ENCODE measurements around the gene KCNMA1.

Gene KCNMA1

GRCh38 chr10:77647543-77648293 lies 10.1 kb upstream of the KCNMA1 start:
- H3K27ac Mint-ChIP-seq, result no peak overlapping the region
- no peaks in the 10 kb centered on the region for H3K4me1 Mint-ChIP-seq (ENCODE audit: low read depth)
- peaks cover 9% of the 10 kb centered on the region for H3K27me3 Mint-ChIP-seq (ENCODE audit: low read depth)
- H3K9me3 Mint-ChIP-seq, result no peaks in the 10 kb centered on the region
- no peak for DNase-seq (ENCODE audit: low spot score)
- no peak overlapping the region for H3K4me3 Mint-ChIP-seq
- no peaks in the 10 kb centered on the region for H3K36me3 Mint-ChIP-seq (ENCODE audit: low read depth)

- H3K9me3 Mint-ChIP-seq, result no peaks in the 10 kb centered on the region
- no peak overlapping the region for H3K4me3 Mint-ChIP-seq
- H3K27ac Mint-ChIP-seq, result no peak overlapping the region
- peaks cover 26% of the 10 kb centered on the region for H3K27me3 Mint-ChIP-seq (ENCODE audit: low read depth)
- no peak for DNase-seq (ENCODE audit: low spot score)
- no peaks in the 10 kb centered on the region for H3K36me3 Mint-ChIP-seq (ENCODE audit: low read depth)
- H3K4me1 Mint-ChIP-seq (ENCODE audit: low read depth), result no peaks in the 10 kb centered on the region
Measured at GRCh38 chr10:77644557-77645243, 7.1 kb upstream of the KCNMA1 start.

GRCh38 chr10:77643795-77644468 lies 6.3 kb upstream of the KCNMA1 start:
- Mint-ChIP-seq H3K4me3 (no peak overlapping the region), H3K4me1 (ENCODE audit: low read depth) (no peaks in the 10 kb centered on the region), H3K27ac (no peak overlapping the region), H3K36me3 (ENCODE audit: low read depth) (no peaks in the 10 kb centered on the region), H3K9me3 (no peaks in the 10 kb centered on the region), H3K27me3 (ENCODE audit: low read depth) (peaks cover 33% of the 10 kb centered on the region)
- no peak for DNase-seq (ENCODE audit: low spot score)

GRCh38 chr10:77641788-77642397 lies 4.3 kb upstream of the KCNMA1 start:
- H3K4me3 Mint-ChIP-seq, result no peak overlapping the region
- H3K27me3 Mint-ChIP-seq (ENCODE audit: low read depth), result peaks cover 39% of the 10 kb centered on the region
- H3K9me3 Mint-ChIP-seq, result no peaks in the 10 kb centered on the region
- no peaks in the 10 kb centered on the region for H3K36me3 Mint-ChIP-seq (ENCODE audit: low read depth)
- peak; percentile 22 for DNase-seq (ENCODE audit: low spot score)
- H3K27ac Mint-ChIP-seq, result no peak overlapping the region
- H3K4me1 Mint-ChIP-seq (ENCODE audit: low read depth), result peaks cover 2% of the 10 kb centered on the region

- DNase-seq (ENCODE audit: low spot score), result no peak
- H3K27ac Mint-ChIP-seq, result no peak overlapping the region
- peaks cover 45% of the 10 kb centered on the region for H3K27me3 Mint-ChIP-seq (ENCODE audit: low read depth)
- H3K4me1 Mint-ChIP-seq (ENCODE audit: low read depth), result peaks cover 2% of the 10 kb centered on the region
- H3K9me3 Mint-ChIP-seq, result no peaks in the 10 kb centered on the region
- no peaks in the 10 kb centered on the region for H3K36me3 Mint-ChIP-seq (ENCODE audit: low read depth)
- H3K4me3 Mint-ChIP-seq, result no peak overlapping the region
Measured at GRCh38 chr10:77641344-77641743, 3.7 kb upstream of the KCNMA1 start.

- DNase-seq (ENCODE audit: low spot score), result no peak
- H3K27ac Mint-ChIP-seq, result no peak overlapping the region
- no peak overlapping the region for H3K4me3 Mint-ChIP-seq
Measured at GRCh38 chr10:77640167-77640566, 2.6 kb upstream of the KCNMA1 start.

GRCh38 chr10:77639756-77640155 lies 2.1 kb upstream of the KCNMA1 start:
- no peak overlapping the region for H3K4me3 Mint-ChIP-seq
- H3K4me1 Mint-ChIP-seq (ENCODE audit: low read depth), result peaks cover 2% of the 10 kb centered on the region
- no peak for DNase-seq (ENCODE audit: low spot score)
- no peaks in the 10 kb centered on the region for H3K36me3 Mint-ChIP-seq (ENCODE audit: low read depth)
- H3K27me3 Mint-ChIP-seq (ENCODE audit: low read depth), result peaks cover 57% of the 10 kb centered on the region
- H3K27ac Mint-ChIP-seq, result no peak overlapping the region
- no peaks in the 10 kb centered on the region for H3K9me3 Mint-ChIP-seq

More at GRCh38 chr10:77640167-77640566, 2.6 kb upstream of the KCNMA1 start:
- Mint-ChIP-seq H3K9me3 (no peaks in the 10 kb centered on the region), H3K4me1 (ENCODE audit: low read depth) (peaks cover 2% of the 10 kb centered on the region), H3K27me3 (ENCODE audit: low read depth) (peaks cover 53% of the 10 kb centered on the region), H3K36me3 (ENCODE audit: low read depth) (no peaks in the 10 kb centered on the region)

GRCh38 chr10:77638321-77639101 lies 903 bp upstream of the KCNMA1 start:
- Mint-ChIP-seq H3K9me3 (no peaks in the 10 kb centered on the region), H3K27me3 (ENCODE audit: low read depth) (peaks cover 69% of the 10 kb centered on the region), H3K27ac (no peak overlapping the region)

GRCh38 chr10:77636967-77637531 lies 559 bp downstream of the KCNMA1 start:
- Mint-ChIP-seq H3K36me3 (ENCODE audit: low read depth) (no peaks in the 10 kb centered on the region), H3K4me1 (ENCODE audit: low read depth) (peaks cover 2% of the 10 kb centered on the region), H3K9me3 (no peaks in the 10 kb centered on the region), H3K4me3 (peak overlapping the region; percentile 60), H3K27ac (no peak overlapping the region), H3K27me3 (ENCODE audit: low read depth) (peaks cover 73% of the 10 kb centered on the region)
- no peak for DNase-seq (ENCODE audit: low spot score)

More at GRCh38 chr10:77638321-77639101, 903 bp upstream of the KCNMA1 start:
- H3K36me3 Mint-ChIP-seq (ENCODE audit: low read depth), result no peaks in the 10 kb centered on the region
- no peak overlapping the region for H3K4me3 Mint-ChIP-seq
- peaks cover 2% of the 10 kb centered on the region for H3K4me1 Mint-ChIP-seq (ENCODE audit: low read depth)
- DNase-seq (ENCODE audit: low spot score), result no peak

- H3K9me3 Mint-ChIP-seq, result no peaks in the 10 kb centered on the region
- H3K4me1 Mint-ChIP-seq (ENCODE audit: low read depth), result peaks cover 2% of the 10 kb centered on the region
- H3K27ac Mint-ChIP-seq, result no peak overlapping the region
- H3K4me3 Mint-ChIP-seq, result no peak overlapping the region
- DNase-seq (ENCODE audit: low spot score), result no peak
- H3K27me3 Mint-ChIP-seq (ENCODE audit: low read depth), result peaks cover 69% of the 10 kb centered on the region
- no peaks in the 10 kb centered on the region for H3K36me3 Mint-ChIP-seq (ENCODE audit: low read depth)
Measured at GRCh38 chr10:77636282-77636966, 1.2 kb downstream of the KCNMA1 start.

- H3K27ac Mint-ChIP-seq, result no peak overlapping the region
- H3K9me3 Mint-ChIP-seq, result no peaks in the 10 kb centered on the region
- DNase-seq (ENCODE audit: low spot score), result no peak
- peaks cover 2% of the 10 kb centered on the region for H3K4me1 Mint-ChIP-seq (ENCODE audit: low read depth)
- H3K4me3 Mint-ChIP-seq, result no peak overlapping the region
- peaks cover 60% of the 10 kb centered on the region for H3K27me3 Mint-ChIP-seq (ENCODE audit: low read depth)
- no peaks in the 10 kb centered on the region for H3K36me3 Mint-ChIP-seq (ENCODE audit: low read depth)
Measured at GRCh38 chr10:77635402-77636227, 2.0 kb downstream of the KCNMA1 start.

- no peak overlapping the region for H3K4me3 Mint-ChIP-seq
- no peaks in the 10 kb centered on the region for H3K36me3 Mint-ChIP-seq (ENCODE audit: low read depth)
- H3K4me1 Mint-ChIP-seq (ENCODE audit: low read depth), result peaks cover 2% of the 10 kb centered on the region
- no peaks in the 10 kb centered on the region for H3K9me3 Mint-ChIP-seq
- no peak overlapping the region for H3K27ac Mint-ChIP-seq
- no peak for DNase-seq (ENCODE audit: low spot score)
- peaks cover 55% of the 10 kb centered on the region for H3K27me3 Mint-ChIP-seq (ENCODE audit: low read depth)
Measured at GRCh38 chr10:77634939-77635338, 2.7 kb downstream of the KCNMA1 start.

All from T-helper 2 cell treated with Interferon-gamma antibody and Interleukin-4, amounts not matched to agents 5 μg/mL and 100 μg/mL, for 36 hours (primary cell).